Right ventricle myocardium superior (tissue), 1 donor: ENCODE results near the gene ANKRD13A. TPM values are rescaled to one million over a fixed set of nuclear protein-coding genes. Genes with fewer than 3 reads are reported as not detected.
"Not testable (repeated sequence)": the region's sequence is repeated elsewhere in the genome, so short reads cannot be mapped to it uniquely, and the experiment has no call there.

Source experiments
- ATAC-seq: fragments of 200-7000 bp; cut with Tn5 transposase; one replicate; pipeline ENCODE4 v1.9.1; 2020; ENCODE audit warnings: mild to moderate bottlenecking; ENCODE audit not compliant: poor library complexity
- DNase-seq: peaks from one replicate; pipeline ENCODE4 v3.0.0-alpha.2; 2020
- intact Hi-C: fragments of 100-400 bp; cut with DNase I; formaldehyde crosslinking; loops from one replicate; pipeline ENCODE4 v1.11.2; 2022
- total RNA-seq: library from RNA; stranded (reverse); fragmentation: NEBNext Ultra II Directional; extraction: Animal tissue kit (Norgen Biotek cat#: 25700); gene quantifications from one replicate; pipeline ENCODE4 v1.2.1, GENCODE V29; 2021
- donor health status: DM: no; HTN: yes; CAD: no; lungs with severe emphysema.

The ANKRD13A gene
- total RNA-seq, 1 donor from 2014 or later = 24.7 TPM

DNA sequence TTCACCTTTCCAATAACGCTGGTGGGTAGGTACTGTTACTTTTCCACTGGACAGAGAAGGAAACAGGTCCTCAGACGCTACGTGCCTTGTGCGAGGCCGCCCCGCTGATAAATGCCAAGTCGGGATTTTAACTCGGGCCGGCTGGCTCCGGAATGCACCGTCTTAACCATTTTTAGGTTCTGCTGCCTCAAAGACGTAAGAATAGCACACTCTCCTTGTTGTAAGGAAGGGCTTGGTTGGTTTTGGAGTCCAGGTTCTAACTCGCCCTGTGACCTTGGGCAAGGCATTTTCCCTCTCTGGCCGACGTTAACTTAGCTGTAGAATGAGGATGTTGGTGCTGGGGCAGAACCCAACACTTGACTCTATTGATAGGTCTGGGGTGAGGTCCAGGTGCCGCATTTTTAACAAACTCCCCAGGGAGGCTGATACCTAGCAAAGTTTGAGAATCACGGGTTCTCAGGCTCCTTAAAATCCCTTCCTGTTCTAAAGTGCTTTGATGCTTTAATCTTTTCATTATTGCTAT lies 814 bp downstream of the ANKRD13A start:
- intact Hi-C loops = loop anchor here (5.0 kb wide), 1 partner anchor 48 kb away; no protein-coding TSS in a partner anchor
- ATAC-seq (no peak), DNase-seq (no peak)

DNA sequence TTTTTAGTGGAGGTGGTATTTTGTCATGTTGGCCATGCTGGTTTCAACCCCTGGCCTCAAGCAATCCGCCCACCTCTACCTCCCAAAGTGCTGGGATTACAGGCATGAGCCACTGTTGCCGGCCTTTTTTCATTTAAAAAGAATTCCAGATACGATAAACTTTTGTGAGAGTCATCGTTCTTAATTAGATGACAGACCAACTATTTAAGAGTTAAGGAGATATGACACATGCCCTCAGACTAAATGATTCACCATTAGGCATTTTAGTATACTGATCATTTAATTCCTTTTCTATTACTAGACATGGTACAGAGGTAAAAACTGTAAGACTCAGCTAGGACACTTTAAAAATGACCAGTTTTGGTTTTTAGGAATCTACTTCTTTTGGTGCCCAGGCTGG lies 2.4 kb downstream of the ANKRD13A start:
- DNase-seq (no peak), ATAC-seq (no peak)
- intact Hi-C loops = no loop called here

DNA sequence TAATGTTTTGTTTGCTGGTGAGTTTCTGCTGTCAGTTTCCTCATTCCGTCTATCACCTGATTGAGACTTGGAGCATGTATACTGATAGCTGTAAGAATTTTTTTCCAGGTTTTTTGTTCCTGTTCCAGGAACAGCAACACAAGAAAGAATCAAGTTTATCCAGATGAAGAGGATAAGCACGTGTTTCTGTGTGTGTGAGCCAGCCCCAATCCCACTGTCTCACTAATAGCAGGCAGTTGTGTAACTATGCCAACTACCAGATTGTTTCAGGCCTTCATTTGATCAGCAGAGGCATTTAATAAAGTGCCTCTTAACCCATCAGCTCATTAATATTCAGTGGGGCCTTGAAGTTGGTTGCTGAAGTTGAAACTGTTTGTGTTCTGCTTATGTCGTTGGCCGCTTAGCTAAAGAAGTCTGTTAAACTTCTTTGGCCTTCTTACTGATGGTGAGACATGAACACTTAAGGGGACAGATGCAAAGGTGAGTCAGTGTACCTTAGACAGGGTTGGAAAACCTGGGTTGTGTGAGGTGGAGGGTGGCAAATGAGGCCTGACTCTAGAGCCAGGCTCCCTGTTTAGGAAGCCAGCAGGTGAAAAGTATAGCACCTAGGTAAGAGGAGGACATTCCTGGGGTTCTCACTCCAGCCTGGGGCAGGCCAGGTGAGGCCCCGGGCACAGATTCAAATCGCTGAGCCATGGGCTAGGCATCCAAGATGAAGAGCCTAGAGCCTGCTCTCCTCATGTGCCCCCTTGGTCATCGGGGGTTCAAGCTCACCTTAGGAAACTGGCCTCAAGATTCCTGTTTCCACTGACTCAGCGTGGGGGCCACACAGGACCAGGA lies 3.7 kb downstream of the ANKRD13A start:
- no peak for DNase-seq
- intact Hi-C loops = no loop called here

DNA sequence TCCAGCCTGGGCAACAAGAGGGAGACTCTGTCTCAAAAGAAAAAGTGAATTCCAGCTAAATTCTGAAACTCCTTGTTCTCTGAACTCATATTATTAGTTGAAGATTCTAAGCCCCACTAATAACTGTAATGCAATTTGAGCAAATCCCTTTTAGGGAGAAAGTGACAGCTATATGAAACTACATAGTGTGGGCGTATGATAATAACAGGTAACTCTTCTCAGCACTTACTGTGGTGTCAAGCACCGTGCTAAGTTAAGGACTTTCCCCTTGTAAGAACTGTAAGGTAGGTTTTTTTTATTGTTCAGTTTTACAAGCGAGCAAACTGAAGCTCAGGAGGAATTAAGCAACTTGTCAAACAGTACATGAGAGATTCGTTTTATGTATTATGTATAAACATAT lies 5.4 kb downstream of the ANKRD13A start:
- DNase-seq (no peak), ATAC-seq (no peak)
- intact Hi-C loops = no loop called here

More for the DNA sequence above, 3.7 kb downstream of the ANKRD13A start:
- ATAC-seq = no peak

DNA sequence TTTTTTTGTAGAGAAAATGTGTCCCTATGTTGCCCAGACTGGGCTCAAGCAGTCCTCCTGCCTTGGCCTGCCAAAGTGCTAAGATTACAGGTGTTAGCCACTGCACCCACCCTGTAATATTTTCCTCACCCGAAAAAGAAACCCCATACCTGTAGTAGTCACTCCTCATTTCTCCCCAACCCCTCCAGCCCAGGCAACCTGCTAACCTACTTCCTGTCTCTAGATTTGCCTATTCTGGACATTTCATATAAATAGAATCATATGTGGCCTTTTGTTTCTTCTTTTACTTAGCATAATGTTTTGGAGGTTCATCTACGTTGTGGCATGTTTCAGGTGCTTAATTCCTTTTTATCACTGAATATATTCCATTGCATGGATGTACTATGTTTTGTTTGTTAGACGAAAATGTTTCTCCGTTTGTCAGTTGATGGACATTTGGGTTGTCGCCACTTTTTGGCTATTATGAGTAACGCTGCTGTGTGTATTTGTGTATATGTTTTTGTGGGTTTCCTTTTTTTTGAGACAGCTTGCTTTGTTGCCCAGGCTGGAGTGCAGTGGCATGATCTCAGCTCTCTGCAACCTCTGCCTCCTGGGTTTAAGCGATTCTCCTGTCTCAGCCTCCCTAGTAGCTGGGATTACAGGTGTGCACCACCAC lies 6.2 kb downstream of the ANKRD13A start:
- intact Hi-C loops = no loop called here
- DNase-seq = no peak
- ATAC-seq = no peak

DNA sequence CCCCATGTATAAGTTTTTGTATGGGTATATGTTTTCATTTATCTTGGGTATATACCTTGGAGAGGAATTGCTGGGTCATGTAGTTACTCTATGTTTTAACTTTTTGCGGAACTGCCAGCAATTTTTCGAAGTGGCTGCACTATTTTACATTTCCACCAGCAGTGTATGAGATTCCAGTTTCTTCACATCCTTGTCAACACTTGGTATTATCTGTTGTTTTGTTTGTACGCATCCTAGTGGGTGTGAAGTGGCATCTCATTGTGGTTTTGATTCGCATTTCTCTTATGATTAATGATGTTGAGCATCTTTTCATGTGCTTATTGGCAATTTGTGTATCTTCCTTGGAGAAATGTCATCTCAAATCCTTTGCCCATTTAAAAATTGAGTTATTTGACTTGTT lies 6.9 kb downstream of the ANKRD13A start:
- no peak for DNase-seq
- no peak for ATAC-seq
- intact Hi-C loops = no loop called here

DNA sequence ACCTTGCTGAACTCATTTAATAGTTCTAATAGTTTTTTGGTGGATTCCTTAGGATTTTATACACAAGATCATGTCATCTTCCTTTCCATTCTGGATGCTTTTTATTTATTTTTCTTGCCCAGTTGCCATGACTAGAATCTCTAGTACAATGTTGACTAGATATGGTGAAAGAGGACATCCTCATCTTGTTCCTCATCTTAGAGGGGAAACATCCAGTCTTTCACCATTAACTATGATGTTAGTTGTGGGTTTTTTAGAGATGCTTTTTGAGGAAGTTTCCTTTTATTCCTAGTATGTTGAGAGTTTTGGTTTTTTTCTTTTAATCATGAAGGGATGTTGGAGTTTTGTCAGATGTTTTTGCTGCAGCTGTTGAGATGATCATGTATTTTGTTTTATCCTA lies 8.7 kb downstream of the ANKRD13A start:
- DNase-seq (no peak), ATAC-seq (no peak)
- intact Hi-C loops = no loop called here

DNA sequence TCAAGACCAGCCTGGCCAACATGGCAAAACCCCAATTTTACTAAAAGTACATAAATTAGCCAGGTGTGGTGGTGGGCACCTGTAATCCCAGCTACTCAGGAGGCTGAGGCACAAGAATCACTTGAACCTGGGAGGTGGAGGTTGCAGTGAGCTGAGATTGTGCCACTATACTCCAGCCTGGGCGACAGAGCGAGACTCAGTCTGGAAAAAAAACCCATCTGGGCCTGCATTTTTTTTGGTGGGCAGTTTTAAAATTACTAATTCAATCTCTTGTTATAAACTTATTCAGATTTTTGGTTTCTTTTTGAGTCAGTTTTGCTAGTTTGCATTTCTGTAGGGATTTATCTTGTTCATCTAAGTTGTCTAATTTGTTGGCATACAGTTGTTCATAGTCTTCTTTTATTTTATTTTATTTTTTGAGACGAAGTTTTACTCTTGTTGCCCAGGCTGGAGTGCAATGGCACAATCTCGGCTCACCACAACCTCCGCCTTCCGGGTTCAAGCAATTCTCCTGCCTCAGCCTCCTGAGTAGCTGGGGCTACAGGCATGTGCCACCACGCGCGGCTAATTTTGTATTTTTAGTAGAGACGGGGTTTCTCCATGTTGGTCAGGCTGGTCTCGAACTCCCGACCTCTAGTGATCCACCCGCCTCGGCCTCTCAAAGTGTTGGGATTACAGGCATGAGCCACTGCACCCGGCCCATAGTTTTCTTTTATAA lies 9.6 kb downstream of the ANKRD13A start:
- DNase-seq, ATAC-seq, intact Hi-C loops: not testable (repeated sequence)

DNA sequence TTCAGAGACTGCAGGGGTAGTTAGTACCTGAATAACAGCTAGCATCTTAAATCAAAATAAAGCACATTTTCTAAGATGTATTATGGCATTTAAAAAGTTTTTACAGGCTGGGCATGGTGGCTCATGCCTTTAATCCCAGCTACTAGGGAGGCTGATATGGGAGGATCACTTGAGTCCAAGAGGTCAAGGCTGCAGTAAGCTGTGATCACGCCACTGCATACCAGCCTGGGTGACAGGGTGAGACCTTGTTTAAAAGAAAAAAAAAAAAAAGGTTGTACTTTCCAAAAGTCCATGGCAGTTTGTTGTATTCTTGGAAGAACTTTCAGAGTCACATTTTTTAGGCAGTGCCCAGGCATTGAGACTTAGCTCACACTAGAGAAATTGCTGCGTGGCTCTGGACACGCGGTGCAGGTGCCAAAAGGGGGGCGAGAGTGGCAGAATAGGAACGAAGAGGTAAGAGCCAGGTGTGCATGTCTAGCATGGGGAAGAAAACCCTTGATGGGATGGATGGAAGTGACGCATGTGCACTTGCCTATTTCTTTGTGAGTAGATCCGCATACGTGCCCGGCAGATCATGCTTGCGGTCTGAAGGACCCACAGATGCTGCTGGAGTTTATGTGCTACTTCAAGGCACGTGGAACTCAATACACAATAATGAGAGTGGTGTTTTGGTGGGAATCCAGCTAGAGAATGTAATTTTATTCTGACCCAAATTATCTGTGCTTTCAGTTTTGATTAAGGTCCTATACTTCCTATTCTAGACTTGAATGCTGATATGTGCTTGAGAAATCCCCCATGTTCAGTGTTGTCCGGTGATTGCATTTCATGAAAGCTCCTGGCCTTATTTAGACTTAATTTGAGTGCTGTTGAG lies 11.9 kb downstream of the ANKRD13A start:
- ATAC-seq (no peak), DNase-seq (no peak)
- intact Hi-C loops = no loop called here

DNA sequence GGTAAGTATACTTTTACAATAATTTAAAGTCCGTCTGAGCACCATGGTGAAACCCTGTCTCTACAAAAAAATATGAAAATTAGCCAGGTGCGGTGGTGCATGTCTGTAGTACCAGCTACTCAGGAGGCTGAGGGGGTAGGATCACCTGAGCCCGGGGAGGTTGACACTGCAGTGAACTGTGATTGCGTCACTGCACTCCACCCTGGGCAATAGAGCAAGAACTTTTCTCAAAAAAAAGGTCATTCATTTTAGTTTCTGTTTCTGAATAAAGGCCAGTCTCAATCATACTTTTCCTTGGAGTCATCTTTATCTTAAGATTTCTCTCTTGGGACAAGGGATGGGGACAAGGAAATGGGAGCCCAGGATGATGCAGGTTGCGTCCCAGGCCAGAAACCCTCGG lies 12.9 kb downstream of the ANKRD13A start:
- peak; percentile 25 for ATAC-seq
- intact Hi-C loops = no loop called here
- DNase-seq = no peak

DNA sequence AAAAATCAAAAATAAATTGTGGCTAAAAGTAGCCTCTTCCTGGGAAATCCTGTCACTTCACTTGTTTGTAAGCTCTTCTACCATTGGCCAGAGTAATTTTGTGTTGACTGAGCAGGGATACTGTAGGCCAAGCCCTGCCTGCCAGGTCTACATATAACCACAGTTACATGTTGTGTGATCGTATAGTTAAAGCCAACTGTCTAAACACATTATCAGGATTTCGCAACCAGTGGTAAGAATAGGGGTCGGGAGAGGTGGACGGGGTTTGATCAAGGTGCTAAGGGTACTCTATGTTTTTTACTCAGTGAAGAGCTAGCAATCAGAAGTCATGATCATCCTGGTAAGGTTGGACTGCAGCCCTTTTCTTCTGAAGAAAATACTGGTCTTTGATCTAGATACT lies 13.4 kb downstream of the ANKRD13A start:
- intact Hi-C loops = no loop called here
- ATAC-seq (no peak), DNase-seq (no peak)

DNA sequence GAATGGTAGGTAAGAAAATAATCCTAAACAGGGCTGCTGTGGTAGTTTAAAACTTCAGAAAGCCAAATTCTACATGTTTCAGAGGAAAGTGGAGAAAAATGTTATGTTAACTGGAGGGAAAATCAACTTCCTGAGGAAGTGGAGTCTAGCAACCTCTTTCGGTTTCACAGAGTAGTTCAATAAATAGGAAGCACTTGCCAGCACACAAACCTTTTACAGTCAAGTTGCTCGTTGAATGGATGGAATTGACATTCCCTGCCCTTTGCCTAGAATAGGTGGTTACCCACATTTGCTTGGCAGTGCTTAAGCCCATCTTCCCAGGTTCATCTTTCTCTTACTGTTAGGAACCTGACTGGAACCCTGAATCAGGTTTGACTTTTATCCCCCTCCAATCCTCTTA lies 15.9 kb downstream of the ANKRD13A start:
- DNase-seq = no peak
- ATAC-seq = no peak
- intact Hi-C loops = no loop called here

DNA sequence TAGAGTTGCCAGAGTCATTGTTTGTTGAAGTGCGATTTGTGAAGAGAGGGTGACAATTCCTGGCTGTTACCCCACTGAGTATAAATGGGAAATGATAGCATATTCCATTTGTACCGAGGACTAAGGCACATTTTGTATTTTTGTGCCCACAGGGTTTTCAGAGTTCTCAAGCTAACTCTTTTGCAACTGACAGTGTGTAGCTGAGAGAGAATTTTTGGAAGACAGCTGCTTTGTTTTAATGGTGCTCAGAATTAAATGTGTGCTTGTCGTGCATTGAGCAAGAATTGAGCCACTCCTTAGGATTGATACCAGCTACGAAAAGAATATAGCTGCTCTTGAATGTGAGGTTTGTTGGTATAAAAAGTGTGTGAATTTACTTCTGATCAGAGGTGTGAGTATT lies 21.7 kb downstream of the ANKRD13A start:
- intact Hi-C loops = no loop called here
- ATAC-seq = no peak
- DNase-seq = no peak

DNA sequence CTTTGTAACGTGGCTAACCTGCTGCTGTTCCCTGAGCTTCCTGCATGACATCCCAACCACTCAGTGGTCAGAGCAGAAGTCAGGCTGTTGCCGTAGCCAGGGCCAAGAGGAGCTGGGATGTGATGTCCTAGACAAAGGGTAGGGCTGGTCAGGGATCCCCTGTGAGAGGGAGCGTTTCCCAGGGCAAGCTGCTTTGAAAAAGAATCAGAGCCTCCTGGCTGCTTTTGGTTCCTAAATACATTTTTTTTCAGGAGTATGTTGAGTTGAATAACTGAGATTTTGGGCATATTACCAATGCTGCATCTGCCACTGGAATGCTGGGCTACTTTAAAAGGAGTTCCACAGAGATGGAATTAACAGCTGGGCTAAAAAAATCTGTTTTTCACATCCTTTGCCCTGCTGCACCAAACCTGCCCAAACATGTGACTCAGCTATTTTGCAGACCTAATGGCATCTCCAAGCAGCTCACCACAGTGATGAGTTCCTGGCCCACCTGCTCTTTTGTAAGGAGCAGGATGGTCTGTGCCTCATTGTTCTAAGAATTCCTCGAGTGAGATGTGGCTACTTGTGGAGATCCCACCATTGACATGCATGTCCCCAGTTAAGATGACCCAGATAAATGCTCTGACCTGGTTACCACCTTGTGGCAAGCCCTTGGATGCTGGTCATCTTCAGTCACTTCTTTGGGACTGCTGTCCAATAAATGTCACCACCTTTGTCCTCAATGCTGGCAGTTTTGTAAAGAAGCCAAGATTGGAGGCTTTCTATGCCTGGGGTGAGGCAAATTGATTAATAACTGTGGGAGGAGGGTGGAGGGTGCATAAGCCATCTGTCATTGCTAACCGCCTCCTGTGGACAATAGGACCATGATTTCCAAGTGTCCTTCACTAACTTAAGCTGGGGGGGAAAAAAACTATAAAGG lies 24.1 kb downstream of the ANKRD13A start:
- ATAC-seq (no peak), DNase-seq (no peak)
- intact Hi-C loops = no loop called here

DNA sequence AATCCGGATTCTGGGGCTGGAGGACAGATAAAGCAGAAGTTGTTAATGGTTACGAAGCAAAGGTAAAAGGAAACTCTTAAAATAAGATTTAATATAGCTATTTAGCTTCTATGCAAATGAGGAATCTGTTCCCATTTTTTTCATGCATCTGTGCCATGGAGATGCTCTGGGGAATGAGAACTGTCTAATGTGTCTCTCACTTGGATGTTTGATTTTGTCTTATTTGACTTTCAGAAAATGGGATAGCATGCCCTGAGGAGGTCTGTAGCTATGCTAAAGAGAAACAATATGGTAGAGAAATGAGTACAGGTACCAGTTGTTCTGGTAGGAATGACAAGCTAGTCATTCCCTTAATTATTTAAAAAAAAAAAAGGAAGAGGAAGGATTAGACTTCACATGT lies 24.8 kb downstream of the ANKRD13A start:
- intact Hi-C loops = no loop called here
- ATAC-seq (no peak), DNase-seq (no peak)

DNA sequence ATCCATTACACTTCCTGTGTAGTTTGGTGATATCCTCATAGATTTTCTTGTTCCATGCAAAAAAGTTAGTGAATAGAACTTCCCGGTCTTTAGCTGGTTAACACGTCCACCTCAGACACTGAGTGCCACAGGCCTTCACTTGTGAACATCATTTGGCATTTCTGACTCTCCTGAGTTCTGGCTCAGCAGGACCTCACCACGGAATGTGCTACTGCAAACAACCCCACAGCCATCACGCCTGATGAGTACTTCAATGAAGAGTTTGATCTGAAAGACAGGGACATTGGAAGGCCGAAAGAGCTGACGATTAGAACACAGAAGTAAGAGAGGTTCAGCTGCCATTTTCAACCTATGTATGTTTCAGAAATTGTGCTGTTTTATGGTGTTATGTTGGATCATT lies 29.1 kb downstream of the ANKRD13A start:
- intact Hi-C loops = no loop called here
- ATAC-seq = no peak
- no peak for DNase-seq

DNA sequence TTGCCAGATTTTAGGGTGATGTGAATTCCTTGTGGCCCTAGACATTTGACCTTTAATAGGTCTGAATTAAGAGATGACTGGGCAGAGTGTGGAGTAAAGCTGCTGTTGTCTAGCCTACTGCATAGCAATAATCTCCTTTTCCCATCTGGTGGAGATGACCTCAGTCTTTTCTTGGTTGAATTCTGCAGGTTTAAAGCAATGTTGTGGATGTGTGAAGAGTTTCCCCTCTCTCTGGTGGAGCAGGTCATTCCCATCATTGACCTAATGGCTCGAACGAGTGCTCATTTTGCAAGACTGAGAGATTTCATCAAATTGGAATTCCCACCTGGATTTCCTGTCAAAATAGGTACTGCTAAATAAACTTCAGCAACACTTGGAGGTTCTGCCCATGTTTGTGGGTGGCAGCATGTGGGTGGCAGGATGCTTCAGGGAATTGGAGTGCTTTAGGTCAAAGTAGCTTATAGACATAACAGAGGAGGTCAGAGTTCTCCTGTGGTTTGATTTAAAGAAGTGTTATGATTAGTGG lies 30.1 kb downstream of the ANKRD13A start:
- DNase-seq = no peak
- intact Hi-C loops = no loop called here
- ATAC-seq = no peak
